Measurements from ENCODE around the gene CRISPLD2. TPM values are rescaled to one million over a fixed set of nuclear protein-coding genes. Genes with fewer than 3 reads are reported as not detected.

Gene CRISPLD2
- total RNA-seq, 5 donors from 2014 or later (not counting 1 experiment from before 2014, with no cell fraction given): 0.76 to 2.8 (median 1.8) TPM

- CTCF ChIA-PET: no interaction called here
- 87% methylated on average over 24 of the region's 26 CpGs for WGBS (ENCODE audit: insufficient coverage)
- Mint-ChIP-seq H3K4me3 (no peak overlapping the region), H3K9me3 (no peaks in the 10 kb centered on the region), H3K27ac (no peak overlapping the region), H3K36me3 (no peaks in the 10 kb centered on the region), H3K4me1 (peaks cover 7 to 17% (median 11%) of the 10 kb centered on the region in 3 donors), H3K27me3 (peaks cover 17 to 30% of the 10 kb centered on the region in 2 donors)
- Histone ChIP-seq H3K4me3 (ENCODE audit: control insufficient read depth in 1 of 2, extremely low read depth in 1 of 2, low read length in 1 of 2) (no peak overlapping the region), H3K27ac (ENCODE audit: low read length) (no peak overlapping the region), H3K27me3 (replicated peaks in 1 of 2; ENCODE audit: control insufficient read depth in 2 of 2, extremely low read depth in 1 of 2, insufficient read depth in 2 of 2, low read length in 1 of 2) (peaks cover 2 to 51% of the 10 kb centered on the region in 2 experiments), H3K36me3 (ENCODE audit: control insufficient read depth in 2 of 2, extremely low read depth in 1 of 2, insufficient read depth in 1 of 2, low read length in 1 of 2) (no peaks in the 10 kb centered on the region), H3K9me3 (no peaks in the 10 kb centered on the region), H3K4me1 (ENCODE audit: control insufficient read depth in 1 of 2, extremely low read depth in 1 of 2, insufficient read depth in 2 of 2, low read length in 2 of 2) (peaks cover 2 to 14% of the 10 kb centered on the region in 2 experiments)
- no peak for ATAC-seq (replicated peaks in 1 of 4)
- POLR2A ChIA-PET: no interaction called here
- no peak for DNase-seq
Measured at GRCh38 chr16:84844559-84845495, 25.0 kb downstream of the CRISPLD2 start.

GRCh38 chr16:84845496-84846002 is 25.8 kb downstream of the CRISPLD2 start:
- peaks cover 2 to 14% of the 10 kb centered on the region in 2 experiments for H3K4me1 ChIP-seq (ENCODE audit: control insufficient read depth in 1 of 2, extremely low read depth in 1 of 2, insufficient read depth in 2 of 2, low read length in 2 of 2)
- no peak overlapping the region for H3K4me3 ChIP-seq (ENCODE audit: control insufficient read depth in 1 of 2, extremely low read depth in 1 of 2, low read length in 1 of 2)
- H3K27me3 ChIP-seq (replicated peaks in 1 of 2; ENCODE audit: control insufficient read depth in 2 of 2, extremely low read depth in 1 of 2, insufficient read depth in 2 of 2, low read length in 1 of 2): peaks cover 2 to 51% of the 10 kb centered on the region in 2 experiments
- Mint-ChIP-seq H3K9me3 (peaks cover 0 to 2% (median 0%) of the 10 kb centered on the region in 3 donors), H3K36me3 (no peaks in the 10 kb centered on the region), H3K4me1 (peaks cover 7 to 17% (median 11%) of the 10 kb centered on the region in 3 donors), H3K4me3 (no peak overlapping the region), H3K27ac (no peak overlapping the region), H3K27me3 (peaks cover 13 to 27% of the 10 kb centered on the region in 2 donors)
- no peaks in the 10 kb centered on the region for H3K9me3 ChIP-seq
- H3K27ac ChIP-seq (ENCODE audit: low read length): no peak overlapping the region
- DNase-seq (no peak), ATAC-seq (replicated peaks in 1 of 4) (no peak)
- 77% methylated on average over 13 of the region's 14 CpGs for WGBS (ENCODE audit: insufficient coverage)
- H3K36me3 ChIP-seq (ENCODE audit: control insufficient read depth in 2 of 2, extremely low read depth in 1 of 2, insufficient read depth in 1 of 2, low read length in 1 of 2): no peaks in the 10 kb centered on the region
- CTCF ChIA-PET: no interaction called here
- POLR2A ChIA-PET: no interaction called here

DNA sequence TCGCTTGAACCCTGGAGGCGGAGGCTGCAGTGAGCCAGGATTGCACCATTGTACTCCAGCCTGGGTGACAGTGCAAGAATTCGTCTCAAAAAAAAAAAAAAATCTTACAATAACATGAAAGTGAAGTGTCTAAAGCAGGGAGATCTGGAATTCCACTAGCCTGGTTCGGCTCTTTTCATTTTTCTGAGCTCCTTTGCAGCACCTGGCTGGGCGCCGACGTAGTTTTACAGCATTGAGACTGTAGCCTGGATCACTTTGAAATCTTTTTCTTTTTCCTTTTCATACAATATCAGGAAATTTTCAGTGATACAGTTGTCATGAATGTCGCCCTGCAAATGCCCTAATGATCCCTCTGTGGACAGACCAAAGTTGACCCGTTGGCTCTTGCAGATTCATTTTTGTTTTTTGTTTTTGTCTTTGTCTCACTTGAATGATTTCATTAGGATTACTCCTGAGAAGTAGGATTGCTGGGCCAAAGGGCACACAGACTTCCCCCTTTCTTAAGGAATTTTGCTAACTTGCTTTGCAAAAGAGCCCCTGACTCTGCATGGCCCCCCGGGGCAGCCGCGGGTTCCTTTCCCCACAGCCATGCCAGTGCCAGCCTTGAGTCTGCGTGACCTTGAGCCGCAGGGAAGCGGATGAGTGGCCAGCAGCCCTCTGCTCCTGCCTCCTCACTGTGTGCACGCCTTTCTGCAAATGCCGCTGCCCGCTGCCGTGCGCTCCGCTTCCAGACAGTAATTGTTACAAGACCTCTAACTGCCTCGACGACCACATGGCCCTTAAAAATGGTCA is 28.0 kb downstream of the CRISPLD2 start:
- ChIA-PET POLR2A (no interaction called here), CTCF (interaction anchor here in 1 of 2 donors (0.7 kb wide), 1 partner anchor 8 kb away, joined by 4 read pairs; no protein-coding TSS in a partner anchor)
- Histone ChIP-seq H3K4me1 (ENCODE audit: control insufficient read depth in 1 of 2, extremely low read depth in 1 of 2, insufficient read depth in 2 of 2, low read length in 2 of 2) (peaks cover 2 to 10% of the 10 kb centered on the region in 2 experiments), H3K4me3 (ENCODE audit: control insufficient read depth in 1 of 2, extremely low read depth in 1 of 2, low read length in 1 of 2) (no peak overlapping the region), H3K36me3 (ENCODE audit: control insufficient read depth in 2 of 2, extremely low read depth in 1 of 2, insufficient read depth in 1 of 2, low read length in 1 of 2) (no peaks in the 10 kb centered on the region), H3K27me3 (replicated peaks in 1 of 2; ENCODE audit: control insufficient read depth in 2 of 2, extremely low read depth in 1 of 2, insufficient read depth in 2 of 2, low read length in 1 of 2) (peaks cover 2 to 45% of the 10 kb centered on the region in 2 experiments), H3K9me3 (no peaks in the 10 kb centered on the region), H3K27ac (ENCODE audit: low read length) (no peak overlapping the region)
- Mint-ChIP-seq H3K27ac (no peak overlapping the region), H3K4me3 (no peak overlapping the region), H3K9me3 (peaks cover 0 to 6% (median 0%) of the 10 kb centered on the region in 3 donors), H3K36me3 (no peaks in the 10 kb centered on the region), H3K27me3 (peaks cover 4 to 13% of the 10 kb centered on the region in 2 donors), H3K4me1 (peaks cover 2 to 8% (median 8%) of the 10 kb centered on the region in 3 donors)
- ATAC-seq (replicated peaks in 1 of 4) (no peak), DNase-seq (no peak)
- WGBS (ENCODE audit: insufficient coverage): 71% methylated on average over 16 of the region's 23 CpGs

DNA sequence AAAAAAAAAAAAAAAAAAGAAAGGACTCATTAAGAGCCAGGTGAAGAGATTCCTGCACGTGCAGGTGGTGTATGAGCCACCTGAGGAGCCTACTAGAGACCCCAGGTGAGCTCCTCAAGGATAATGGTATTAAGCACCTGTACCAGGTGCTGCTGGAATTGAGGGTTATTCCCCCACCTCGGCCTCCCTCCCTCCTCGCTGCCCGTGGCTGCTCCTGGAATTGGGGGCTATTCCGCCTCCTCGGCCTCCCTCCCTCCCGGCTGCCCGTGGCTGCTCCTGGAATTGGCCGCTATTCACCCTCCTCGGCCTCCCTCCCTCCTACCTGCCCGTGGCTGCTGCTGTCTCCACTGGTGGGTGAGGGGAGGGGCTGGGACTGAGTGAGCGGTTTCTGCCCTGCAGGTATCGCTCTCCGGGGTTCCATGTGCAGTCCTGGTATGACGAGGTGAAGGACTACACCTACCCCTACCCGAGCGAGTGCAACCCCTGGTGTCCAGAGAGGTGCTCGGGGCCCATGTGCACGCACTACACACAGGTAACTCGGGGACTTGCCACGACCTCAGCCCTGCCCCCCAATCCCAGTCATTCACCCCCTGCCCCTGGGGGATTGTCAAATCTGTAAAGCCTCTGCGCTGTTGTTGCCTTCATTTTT is 29.3 kb downstream of the CRISPLD2 start:
- H3K27me3 Mint-ChIP-seq: peaks cover under 1 to 8% of the 10 kb centered on the region in 2 donors
- Histone ChIP-seq H3K9me3 (no peaks in the 10 kb centered on the region), H3K36me3 (ENCODE audit: control insufficient read depth in 2 of 2, extremely low read depth in 1 of 2, insufficient read depth in 1 of 2, low read length in 1 of 2) (no peaks in the 10 kb centered on the region), H3K4me1 (ENCODE audit: control insufficient read depth in 1 of 2, extremely low read depth in 1 of 2, insufficient read depth in 2 of 2, low read length in 2 of 2) (no peaks in the 10 kb centered on the region), H3K4me3 (ENCODE audit: control insufficient read depth in 1 of 2, extremely low read depth in 1 of 2, low read length in 1 of 2) (no peak overlapping the region), H3K27ac (ENCODE audit: low read length) (no peak overlapping the region), H3K27me3 (replicated peaks in 1 of 2; ENCODE audit: control insufficient read depth in 2 of 2, extremely low read depth in 1 of 2, insufficient read depth in 2 of 2, low read length in 1 of 2) (peaks cover 2 to 43% of the 10 kb centered on the region in 2 experiments)
- H3K4me1 Mint-ChIP-seq: no peaks in the 10 kb centered on the region
- ATAC-seq (replicated peaks in 1 of 4) (no peak), DNase-seq (no peak)
- H3K9me3 Mint-ChIP-seq: peaks cover 0 to 6% (median 0%) of the 10 kb centered on the region in 3 donors
- CTCF ChIA-PET: interaction anchor here (0.6 to 0.7 kb wide), 2 partner anchors 11 to 102 kb away, joined by 3 read pairs; no protein-coding TSS in a partner anchor
- POLR2A ChIA-PET: no interaction called here
- H3K27ac Mint-ChIP-seq: no peak overlapping the region
- WGBS (ENCODE audit: insufficient coverage): 90% methylated on average over 4 of the region's 22 CpGs
- no peak overlapping the region for H3K4me3 Mint-ChIP-seq
- no peaks in the 10 kb centered on the region for H3K36me3 Mint-ChIP-seq

- POLR2A ChIA-PET: no interaction called here
- peaks cover 0 to 3% of the 10 kb centered on the region in 2 donors for H3K27me3 Mint-ChIP-seq
- no peak overlapping the region for H3K4me3 Mint-ChIP-seq
- CTCF ChIA-PET: interaction anchor here (0.6 to 0.7 kb wide), 2 partner anchors 11 to 101 kb away, joined by 3 read pairs; no protein-coding TSS in a partner anchor
- ATAC-seq (replicated peaks in 1 of 4) (no peak), DNase-seq (no peak)
- Histone ChIP-seq H3K4me3 (ENCODE audit: control insufficient read depth in 1 of 2, extremely low read depth in 1 of 2, low read length in 1 of 2) (no peak overlapping the region), H3K27me3 (replicated peaks in 1 of 2; ENCODE audit: control insufficient read depth in 2 of 2, extremely low read depth in 1 of 2, insufficient read depth in 2 of 2, low read length in 1 of 2) (peaks cover 2 to 45% of the 10 kb centered on the region in 2 experiments), H3K9me3 (no peaks in the 10 kb centered on the region), H3K4me1 (ENCODE audit: control insufficient read depth in 1 of 2, extremely low read depth in 1 of 2, insufficient read depth in 2 of 2, low read length in 2 of 2) (no peaks in the 10 kb centered on the region), H3K27ac (ENCODE audit: low read length) (no peak overlapping the region), H3K36me3 (ENCODE audit: control insufficient read depth in 2 of 2, extremely low read depth in 1 of 2, insufficient read depth in 1 of 2, low read length in 1 of 2) (no peaks in the 10 kb centered on the region)
- WGBS (ENCODE audit: insufficient coverage): 100% methylated on average over 1 of the region's 6 CpGs
- H3K9me3 Mint-ChIP-seq: peaks cover 0 to 6% (median 0%) of the 10 kb centered on the region in 3 donors
- no peaks in the 10 kb centered on the region for H3K4me1 Mint-ChIP-seq
- H3K36me3 Mint-ChIP-seq: no peaks in the 10 kb centered on the region
- H3K27ac Mint-ChIP-seq: no peak overlapping the region
Measured at GRCh38 chr16:84849751-84850150, 30.0 kb downstream of the CRISPLD2 start.
